Measurements from ENCODE around the gene RERE.

Gene RERE

DNA sequence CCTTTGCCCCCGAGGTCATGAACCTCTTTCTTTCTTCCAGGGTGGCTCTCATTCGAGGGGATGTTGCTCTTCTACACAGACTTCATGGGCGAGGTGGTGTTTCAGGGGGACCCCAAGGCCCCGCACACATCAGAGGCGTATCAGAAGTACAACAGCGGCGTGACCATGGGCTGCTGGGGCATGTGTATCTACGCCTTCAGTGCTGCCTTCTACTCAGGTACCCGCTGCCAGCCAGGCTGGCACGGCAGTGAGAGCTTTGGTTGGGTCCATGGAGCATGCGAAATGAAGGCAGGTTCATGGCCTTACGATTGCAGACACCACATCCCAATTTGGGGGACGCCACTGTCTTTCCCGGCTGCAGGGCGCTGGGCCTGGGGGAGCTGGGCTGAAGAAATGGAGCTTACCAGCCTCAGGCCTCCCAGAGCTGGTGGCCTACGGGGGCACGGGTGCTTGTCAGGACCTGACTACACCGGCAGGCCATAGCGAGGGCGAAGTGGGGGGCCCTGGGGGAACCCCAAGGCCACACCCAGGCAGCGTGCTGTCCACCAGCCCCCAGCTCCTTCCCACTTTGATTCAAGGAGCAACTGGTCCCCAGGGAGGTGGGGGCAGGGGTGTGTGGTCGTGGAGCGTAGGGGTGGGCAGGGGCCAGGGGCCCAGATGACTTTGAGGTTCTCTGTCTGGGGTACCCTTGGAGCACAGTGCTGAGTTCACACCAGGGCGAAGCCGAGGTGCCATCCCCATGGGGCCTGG, 479.5 kb downstream of the RERE start:
- DNase-seq: no peak

DNA sequence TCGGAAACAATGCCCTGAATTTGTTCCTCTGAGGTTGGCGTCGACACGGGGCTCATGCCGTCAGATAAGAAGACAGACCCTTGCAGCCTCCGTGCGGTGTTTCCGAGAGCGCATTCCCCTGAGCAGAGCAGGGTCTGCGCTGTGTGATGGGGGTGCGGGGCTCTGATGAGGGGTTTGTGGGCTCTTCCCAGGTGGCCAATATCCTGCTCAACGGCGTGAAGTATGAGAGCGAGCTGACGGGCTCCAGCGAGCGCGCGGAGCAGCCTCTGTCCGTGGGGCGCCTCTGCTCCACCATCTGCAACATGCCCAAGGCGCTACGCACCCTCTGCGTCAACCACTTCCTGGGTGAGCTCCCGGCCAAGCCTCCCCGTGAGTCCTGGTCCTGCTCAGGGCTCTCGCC, 482.2 kb downstream of the RERE start:
- DNase-seq: no peak

DNA sequence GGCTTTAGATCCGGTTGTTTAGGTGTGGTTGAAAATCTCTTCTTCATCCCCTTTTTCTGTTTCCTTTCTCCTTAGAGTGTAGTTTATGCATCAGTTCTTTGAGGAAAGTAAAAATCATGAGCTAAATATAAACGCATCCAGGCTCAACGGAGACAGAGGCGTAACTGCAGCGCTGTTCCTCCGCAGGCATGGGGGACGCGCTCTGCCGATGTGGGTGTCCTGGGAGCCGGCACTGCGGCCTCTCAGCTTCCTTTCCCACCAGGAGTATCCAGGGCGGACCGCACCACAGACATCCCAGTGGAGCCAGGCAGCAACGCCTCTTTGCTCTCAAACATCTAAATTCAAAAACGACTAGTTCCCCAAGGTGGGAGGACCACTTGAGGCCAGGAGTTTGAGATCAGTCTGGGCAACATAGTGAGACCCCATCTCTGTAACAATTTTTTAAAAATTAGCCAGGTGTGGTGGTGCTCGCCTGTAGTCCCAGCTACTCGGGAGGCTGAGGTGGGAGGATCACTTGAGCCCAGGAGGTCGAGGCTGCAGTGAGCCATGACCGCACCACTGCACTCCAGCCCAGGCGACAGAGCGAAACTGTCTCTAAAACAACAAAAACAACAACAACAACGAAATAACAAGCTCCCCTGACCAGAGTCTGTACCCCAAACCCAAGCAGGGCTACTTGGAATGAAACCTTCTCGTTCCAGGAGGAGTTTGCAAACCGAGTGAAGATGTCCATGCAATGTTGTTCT, 483.2 kb downstream of the RERE start:
- DNase-seq: no peak

DNA sequence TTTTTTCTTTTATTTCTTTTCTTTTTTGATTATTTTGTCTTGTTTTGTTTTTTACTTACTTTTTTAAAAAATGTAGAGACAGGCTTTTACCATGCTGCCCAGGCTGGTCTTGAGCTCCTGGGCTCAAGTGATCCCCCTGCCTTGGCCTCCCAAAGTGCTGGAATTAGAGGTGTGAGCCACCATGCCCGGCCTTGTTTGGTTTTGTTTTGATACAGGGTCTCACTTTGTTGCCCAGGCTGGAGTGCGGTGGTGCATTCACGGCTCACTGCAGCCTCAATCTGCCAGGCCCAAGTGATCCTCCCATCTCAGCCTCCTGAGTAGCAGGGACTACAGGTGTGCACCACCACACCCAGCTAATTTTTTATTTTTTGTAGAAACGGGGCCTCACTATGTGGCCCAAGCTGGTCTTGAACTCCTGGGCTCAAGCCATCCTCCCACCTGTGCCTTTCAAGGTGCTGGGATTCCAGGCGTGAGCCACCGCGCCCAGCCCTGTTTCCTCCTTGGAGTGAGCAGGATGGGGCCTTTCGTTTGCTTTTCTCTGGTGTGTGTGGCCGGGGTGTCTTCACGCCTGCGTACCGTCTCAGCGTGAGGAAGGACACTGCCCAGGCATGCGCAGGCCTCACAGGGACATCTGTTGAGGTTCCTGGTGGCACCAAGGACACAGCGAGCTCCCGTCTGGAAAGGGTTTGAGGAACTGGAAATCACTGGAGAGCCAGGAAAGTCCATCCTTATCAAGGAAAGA, 484.0 kb downstream of the RERE start:
- DNase-seq: no peak

DNA sequence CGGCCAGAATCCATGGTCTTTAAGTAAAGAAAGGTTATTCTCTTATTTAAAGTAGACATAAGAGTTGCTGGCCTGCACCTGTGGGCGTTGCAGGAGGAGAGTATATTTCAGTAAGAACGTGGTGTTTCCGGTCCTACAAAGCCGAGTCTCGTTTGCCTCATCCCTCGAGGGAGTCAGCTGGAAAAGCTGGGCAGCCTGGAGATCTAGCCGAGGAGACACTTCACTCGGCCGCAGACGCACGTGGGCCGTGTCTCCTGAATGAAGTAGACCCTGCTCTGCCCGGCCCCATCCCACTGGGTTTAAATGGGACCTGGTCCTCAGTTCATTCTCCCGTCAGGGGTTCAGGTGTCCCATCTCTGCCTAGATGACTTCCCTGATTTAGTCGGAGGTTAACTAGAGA, 484.6 kb downstream of the RERE start:
- DNase-seq: no peak

DNA sequence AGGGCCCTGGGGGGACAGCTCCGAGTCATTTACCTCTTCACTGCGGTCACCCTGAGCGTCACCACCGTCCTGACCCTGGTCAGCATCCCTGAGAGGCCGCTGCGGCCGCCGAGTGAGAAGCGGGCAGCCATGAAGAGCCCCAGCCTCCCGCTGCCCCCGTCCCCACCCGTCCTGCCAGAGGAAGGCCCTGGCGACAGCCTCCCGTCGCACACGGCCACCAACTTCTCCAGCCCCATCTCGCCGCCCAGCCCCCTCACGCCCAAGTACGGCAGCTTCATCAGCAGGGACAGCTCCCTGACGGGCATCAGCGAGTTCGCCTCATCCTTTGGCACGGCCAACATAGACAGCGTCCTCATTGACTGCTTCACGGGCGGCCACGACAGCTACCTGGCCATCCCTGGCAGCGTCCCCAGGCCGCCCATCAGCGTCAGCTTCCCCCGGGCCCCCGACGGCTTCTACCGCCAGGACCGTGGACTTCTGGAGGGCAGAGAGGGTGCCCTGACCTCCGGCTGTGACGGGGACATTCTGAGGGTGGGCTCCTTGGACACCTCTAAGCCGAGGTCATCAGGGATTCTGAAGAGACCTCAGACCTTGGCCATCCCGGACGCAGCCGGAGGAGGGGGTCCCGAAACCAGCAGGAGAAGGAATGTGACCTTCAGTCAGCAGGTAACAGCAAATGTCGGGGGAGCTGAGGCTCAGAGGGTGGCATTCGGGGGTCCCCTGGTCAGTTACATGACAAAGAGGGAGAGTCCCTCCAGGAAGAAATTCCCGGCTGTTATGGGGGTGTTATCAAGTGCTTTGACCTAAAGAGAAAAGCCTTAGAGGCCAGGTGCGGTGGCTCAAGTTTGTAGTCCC, 486.9 kb downstream of the RERE start:
- DNase-seq: no peak

DNA sequence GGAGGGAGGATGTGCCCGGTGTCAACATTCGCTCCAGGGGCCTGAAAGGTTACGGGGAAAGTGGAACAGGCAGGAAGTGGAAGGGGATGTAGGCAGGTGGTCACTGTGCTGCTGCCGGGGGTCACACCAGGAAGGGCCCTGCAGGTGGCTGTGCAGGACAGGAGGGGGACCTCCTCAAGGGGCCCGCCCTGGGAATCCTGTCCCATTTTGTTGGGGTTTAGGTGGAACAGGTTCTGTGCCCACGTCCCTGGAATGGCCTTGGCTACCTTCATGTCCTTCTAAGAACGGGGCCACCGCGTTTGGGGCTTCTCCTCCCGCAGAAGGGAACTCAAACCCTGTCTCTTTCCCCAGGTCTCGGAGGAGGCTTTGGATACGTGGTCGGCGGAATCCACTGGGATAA, 487.6 kb downstream of the RERE start:
- no peak for DNase-seq

DNA sequence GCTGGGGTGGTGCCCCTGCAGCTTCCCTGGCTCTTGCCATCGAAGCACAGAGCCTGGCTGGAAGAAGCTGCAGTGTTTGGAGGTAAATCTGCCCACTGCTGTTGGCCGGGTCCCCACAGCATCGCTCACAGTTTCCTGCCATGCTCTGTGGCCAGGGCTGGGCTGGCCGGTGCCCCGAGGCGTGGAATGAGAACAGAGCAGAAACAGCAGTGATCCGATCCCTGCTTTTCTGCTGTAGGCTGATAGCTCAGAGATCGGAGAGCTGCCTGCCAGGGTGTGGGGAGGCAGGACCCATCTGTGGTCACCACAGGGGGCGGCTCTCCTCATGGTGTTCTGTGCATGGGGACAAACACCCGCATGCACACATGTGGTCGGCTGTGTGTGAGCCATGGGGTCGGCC, 488.0 kb downstream of the RERE start:
- no peak for DNase-seq

DNA sequence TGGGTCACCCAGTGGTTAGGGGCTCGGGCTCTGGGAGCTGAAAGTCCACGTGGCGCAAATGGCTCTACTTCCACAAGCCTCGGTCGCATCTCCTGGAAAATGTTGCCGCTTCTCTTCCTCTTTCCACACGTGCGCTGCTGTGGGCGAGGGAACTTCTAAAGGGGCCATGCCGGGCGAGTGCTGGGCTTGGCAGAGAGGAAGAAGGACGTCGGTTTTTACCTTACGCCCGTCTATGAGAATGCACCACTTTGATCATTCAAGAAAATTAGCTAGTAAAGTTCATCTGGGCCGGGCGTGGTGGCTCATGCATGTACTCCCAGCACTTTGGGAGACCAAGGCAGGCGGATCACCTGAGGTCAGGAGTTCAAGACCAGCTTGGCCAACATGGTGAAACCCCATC, 489.2 kb downstream of the RERE start:
- DNase-seq: no peak

DNA sequence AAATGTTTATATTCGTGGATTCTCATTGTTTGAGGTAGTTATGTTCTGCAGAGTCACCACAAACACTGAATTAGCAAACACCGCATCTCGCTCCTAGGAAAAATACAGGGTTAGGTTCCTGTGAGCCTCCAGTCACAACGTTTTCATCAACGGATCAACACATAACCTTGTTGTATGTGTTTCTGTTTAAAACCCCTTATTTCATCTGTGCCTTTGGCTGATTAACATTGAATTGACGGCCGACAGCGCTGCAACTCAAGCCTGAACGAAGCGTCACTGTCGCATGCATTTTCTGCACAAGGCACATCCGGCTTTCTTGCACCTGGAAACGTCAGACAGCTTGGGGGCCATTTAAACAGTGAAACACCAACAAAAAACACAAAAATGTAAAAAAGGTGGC, 491.2 kb downstream of the RERE start:
- no peak for DNase-seq

DNA sequence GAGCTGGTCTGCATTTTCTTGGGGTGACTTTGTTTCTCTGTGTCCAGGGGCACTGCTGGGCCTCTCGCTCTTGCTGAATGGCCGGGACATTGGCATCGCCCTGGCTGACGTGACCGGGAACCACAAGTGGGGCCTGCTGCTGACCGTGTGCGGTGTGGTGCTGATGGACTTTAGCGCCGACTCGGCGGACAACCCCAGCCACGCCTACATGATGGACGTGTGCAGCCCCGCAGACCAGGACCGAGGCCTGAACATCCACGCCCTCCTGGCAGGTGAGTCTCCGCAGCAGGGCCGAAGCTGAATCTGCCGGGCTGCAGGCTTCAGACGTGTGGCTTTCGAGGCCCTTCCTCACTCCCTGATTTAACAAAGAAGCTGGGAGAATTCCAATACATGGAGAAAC, 491.7 kb downstream of the RERE start:
- DNase-seq: no peak

DNA sequence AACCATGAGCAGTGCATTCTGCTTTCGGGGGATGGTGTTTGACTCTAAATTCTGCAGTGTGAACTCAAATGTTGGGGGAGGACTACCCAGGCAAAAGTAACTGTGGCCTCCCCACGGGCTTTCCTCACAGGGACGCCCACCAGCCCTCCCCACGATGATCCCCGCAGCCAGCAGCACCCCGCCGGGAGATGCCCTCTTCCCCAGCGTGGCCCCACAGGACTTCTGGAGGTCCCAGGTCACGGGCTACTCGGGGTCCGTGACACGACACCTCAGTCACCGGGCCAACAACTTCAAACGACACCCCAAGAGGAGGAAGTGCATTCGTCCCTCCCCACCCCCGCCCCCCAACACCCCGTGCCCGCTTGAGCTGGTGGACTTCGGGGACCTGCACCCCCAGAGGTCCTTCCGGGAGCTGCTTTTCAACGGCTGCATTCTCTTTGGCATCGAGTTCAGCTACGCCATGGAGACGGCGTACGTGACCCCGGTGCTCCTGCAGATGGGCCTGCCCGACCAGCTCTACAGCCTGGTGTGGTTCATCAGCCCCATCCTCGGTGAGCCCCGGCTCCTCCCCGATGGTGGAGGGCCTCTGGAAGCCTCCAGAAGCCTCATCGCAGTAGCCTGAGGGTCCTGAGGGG, 493.1 kb downstream of the RERE start:
- DNase-seq: no peak

DNA sequence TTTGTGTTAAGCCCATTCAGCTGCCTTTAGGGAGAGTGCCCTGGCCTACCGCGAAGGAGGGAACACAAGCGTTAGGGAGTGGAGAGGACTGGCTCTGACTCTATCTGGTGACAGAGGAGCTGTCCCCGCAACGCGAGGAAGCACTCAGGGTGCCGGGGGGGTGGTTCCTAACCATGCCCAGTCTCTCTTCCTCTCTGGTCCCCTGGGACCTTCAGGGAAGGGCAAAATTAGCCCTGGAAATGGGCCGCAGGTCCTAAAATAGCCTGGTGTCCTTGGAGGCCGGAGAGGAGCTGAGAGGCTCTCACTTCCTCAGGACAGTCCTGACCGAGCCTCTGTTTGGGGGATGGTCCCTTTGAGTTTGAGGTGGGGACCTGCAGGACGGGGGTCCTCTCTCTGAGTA, 493.7 kb downstream of the RERE start:
- DNase-seq: no peak

DNA sequence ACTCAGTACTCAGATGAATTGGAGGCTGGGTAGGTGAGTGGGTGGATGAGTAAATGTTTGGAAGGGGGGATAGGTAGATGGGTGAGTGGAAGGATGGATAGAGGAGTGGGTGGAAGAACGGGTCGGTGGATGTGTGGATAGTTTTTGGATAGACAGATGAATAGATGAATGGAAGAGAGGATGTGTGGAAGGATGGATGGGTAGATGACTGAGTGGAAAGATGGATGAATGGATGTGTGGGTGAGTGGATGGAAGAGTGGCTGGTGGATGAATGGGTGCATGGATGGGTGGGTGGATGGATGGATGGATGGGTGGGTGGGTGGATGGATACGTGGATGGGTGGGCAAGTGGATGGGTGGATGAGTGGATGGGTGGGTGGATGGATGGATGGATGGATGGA, 495.8 kb downstream of the RERE start:
- DNase-seq: no peak

DNA sequence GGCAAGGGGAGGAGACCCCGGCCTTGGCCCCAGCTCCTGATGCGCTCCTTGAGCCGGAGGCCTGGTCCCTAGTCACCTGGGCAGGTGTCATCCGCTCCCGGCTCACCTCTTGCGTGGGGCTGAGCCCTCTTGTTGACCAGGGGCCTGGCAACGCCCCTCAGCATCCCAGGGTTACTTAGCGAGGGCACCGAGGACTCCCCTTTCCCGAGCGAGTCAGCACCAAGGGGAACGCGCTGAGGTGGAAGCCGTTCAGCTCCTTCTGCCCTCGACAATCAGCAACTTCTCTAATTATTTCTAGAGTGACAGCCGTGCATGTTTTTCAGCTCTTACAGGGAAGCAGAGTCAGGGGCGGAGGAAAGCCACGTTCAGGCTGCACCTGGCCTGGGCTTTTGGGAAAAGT, 499.0 kb downstream of the RERE start:
- no peak for DNase-seq

DNA sequence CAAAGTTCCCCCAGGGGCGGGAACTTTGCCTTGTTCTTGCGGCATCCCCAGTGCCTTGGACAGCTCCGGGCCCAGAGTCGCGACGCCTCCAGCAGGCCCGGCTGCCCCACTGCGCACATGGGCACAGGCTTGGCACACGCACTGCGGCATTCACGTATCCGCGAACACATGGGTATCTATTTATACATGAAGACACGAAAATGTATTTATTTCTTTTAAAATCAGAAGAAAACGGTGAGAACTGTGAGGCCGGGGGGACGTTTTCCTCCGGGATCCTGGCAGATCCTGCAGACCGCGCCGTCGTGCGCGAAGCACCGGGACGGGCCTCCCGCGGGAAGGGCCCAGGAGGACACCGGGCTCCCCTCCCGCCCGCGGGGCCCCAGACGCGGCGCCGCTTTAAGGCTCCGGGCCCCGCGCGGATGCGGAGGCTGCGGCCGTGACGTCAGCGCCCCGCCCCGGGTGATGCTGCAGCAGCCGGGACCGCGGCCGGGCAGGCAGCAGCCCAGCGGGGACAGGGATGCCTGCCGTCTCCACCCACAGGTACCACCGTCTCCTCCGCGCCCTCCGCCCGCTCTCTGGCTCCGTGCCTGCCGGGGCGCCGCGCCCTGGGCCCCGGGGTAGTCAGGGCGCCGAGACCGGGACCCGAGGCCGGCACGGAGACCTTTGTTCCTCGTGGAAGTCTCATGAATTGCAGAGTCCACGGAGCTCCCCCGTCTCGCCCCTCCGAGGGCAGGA, 499.6 kb downstream of the RERE start, which contains the start of gene SLC45A1:
SLC45A1 (plus strand) TSS at position 468 of the 735 bp plus-strand sequence. CDS start 6,216 bp downstream, outside the sequence.
- peak; percentile 57 for DNase-seq

DNA sequence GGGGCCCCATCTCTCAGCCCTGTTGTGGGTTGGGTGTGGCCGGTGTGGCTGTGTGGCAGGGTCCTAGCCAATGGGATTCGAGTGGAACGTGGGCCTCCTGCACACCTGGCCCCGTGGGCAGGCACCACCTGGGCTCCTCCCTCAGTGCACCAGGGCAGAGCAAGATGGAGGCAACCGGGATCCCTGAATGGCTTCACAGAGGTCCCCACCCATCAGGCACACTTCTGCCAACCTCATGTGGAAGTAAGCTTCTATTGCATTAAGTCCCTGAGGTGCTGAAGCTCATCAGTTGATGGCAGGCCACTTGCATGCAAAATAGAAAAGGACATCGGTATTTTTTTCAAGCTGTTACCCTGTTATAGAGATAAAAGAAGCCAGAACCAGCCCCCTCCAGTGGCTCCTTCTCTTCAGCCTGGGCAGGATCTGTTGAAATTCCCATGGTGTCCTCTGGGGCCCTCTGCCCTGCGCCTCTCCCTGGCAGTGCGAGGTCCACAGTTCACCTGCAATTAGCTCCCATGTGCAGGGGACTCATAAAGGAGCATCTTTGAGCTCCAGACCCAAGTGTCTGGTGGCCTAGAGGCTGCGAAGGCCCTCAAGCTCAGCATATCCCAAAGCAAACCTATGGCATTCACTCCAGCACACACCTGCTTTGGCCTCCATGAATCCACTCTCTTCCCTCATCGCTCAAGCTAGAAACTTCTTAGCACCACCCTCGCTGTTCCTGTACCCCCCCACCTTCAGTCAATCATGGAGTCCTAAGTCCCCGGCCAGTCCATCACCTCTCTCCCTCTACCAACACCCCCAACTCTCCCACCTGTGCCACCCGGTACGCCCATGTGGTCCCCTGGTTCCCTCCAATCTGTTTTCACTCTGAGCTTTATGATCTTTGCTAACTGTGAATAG, 501.6 kb downstream of the RERE start:
- no peak for DNase-seq

DNA sequence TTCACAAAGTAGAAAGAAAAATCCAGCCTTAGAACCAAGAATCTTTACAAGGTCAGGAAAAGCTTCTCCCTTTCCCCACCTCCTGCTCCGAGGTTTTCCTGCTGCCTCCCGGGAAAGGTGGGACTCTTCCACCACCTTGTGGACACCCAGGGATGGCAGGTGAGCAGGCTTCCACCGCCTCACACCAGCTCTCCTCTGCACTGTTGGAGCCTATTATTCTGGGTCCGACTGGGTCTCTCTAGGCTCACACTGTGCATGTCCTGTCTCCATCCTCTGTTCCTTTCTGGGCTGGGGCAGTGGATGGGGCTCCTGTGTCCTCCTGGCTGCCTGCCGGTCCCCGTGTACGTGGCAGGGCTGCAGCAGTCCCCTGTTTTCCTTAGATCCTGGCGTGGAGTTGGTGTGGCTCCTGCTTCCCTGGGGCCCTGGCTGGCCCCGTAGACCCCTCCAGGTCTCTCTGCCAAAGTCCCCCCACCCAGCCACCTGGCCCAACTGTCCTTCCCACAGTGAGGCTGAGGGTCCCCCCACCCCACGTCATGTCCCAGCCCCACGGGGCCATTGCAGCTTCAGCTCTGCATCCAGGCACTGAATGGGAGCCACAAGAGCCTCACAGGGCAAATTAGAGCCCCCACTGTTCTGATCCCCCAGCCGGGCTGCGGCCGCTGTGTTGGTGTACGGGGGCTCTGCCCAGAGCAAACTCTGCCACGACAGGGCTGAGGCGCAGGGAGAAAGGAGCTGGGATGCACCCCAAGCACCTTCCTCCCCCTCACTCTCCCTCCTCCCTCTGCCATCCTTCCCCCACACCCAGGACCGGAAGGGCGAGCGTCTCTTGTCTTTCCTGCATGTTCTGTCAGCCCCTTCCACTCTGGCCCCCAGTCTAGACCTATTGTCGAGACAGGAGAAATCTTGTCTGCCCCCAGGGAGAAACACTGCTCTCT, 502.8 kb downstream of the RERE start:
- peak; percentile 77 for DNase-seq

DNA sequence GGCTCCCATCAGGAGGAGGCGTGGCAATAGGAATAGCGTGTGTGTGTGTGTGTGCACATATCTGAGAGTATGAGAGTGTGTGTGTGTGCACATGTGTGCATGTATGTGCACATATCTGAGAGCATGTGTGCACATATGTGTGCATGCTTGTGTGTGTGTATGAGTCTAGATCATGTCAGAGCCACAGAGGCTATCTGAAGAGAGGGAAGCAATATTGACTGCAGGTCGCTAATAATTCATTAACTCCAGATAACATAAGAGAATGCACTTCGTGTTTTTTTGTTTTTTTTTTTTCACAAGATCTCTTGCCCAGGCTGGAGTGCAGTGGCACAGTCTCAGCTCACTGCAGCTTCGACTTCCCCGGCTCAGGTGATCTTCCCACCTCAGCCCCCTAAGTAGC, 504.2 kb downstream of the RERE start:
- no peak for DNase-seq

All from fibroblast of upper back skin (primary cell).